Stimulated activated CD4-positive, alpha-beta T cell treated with anti-CD3 and anti-CD28 coated beads, Interleukin-4, amount 100 ng/mL, for 24 hours (primary cell): ENCODE measurements around the gene CFAP206.
"Not testable (repeated sequence)": the region's sequence is repeated elsewhere in the genome, so short reads cannot be mapped to it uniquely, and the experiment has no call there.

ENCODE experiments used
- DNase-seq: peaks from one replicate; pipeline ENCODE4 v3.0.0-alpha.2; 2020

Gene CFAP206

DNA sequence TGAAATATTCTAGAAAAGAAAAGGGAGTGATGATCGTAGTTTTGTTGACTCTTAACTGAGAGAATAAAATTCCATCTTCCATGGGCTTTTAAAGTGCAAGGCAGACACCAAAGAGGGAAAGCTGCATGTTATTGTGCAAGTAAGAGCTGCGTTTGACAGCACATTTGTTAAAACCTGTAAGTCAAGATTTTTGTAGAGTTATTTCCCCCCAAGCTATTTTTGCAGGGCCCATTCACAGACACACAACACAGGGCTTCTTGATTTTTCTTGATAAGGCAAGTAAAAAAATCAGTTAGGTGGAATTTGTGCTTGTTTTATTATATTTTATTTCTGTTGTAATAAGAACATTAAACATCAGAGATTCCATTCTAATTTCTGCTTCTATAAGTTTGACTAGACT lies 13.8 kb downstream of the CFAP206 start:
- no peak for DNase-seq

DNA sequence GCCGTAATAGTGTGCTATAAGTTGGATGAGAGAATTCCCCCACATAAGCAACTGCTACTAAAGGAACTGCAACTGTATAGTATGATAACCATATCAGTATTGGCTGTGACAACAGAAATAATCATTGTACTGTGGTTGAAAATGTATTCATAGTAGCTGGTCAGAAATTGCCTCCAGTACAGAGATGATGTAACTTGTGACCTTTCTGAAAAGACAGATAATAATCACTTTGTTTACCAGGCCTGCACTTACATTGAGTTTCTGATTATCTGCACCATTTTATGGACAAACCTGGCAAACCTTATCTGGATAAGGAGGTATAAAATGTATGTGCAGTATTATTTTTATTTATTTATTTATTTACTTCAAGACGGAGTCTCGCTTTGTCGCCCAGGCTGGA lies 19.0 kb downstream of the CFAP206 start:
- no peak for DNase-seq

- DNase-seq, result no peak
Measured at GRCh38 chr6:87430499-87430898, 22.7 kb downstream of the CFAP206 start.

GRCh38 chr6:87431263-87431662 lies 23.5 kb downstream of the CFAP206 start:
- DNase-seq, result no peak

DNA sequence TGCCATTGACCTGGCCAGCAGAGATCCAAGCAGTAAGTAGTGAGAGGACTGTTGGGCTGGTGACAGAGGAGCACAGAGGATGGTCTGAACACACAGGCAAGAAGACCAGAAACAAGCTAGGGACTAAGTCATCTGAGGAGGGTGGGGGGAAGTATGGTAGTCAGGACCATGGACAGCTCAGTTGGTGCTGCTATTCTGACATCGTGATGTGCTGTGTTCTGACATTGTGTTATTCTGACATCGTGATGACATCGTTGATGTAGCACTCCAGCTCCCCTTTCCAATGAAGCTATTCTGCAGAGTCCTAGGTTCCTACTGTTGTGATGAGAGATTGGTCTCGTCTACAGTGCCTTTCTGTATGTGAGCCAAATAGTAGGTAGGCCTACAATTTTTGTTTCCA lies 28.7 kb downstream of the CFAP206 start:
- DNase-seq, result peak; percentile 37

- no peak for DNase-seq
Measured at GRCh38 chr6:87441711-87442110, 33.9 kb downstream of the CFAP206 start.

DNA sequence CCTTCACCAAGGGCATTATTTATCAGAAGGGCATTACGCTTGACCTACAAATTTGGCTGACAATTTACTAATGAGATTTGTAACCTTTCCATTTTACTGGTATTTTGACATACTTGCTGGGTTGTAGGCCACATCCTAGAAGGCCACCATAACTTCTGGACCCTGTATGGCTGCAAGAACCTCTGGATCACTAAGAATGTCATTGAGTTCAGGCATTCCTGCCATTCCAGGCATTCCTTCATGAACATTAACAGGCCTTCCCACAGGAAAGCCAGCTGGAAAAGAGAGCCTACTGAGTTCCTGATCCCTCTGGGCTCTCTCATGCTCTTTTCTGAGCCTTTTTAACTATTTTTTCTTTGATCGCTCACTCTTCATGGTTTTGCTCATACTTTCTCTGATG lies 36.6 kb downstream of the CFAP206 start:
- no peak for DNase-seq

DNA sequence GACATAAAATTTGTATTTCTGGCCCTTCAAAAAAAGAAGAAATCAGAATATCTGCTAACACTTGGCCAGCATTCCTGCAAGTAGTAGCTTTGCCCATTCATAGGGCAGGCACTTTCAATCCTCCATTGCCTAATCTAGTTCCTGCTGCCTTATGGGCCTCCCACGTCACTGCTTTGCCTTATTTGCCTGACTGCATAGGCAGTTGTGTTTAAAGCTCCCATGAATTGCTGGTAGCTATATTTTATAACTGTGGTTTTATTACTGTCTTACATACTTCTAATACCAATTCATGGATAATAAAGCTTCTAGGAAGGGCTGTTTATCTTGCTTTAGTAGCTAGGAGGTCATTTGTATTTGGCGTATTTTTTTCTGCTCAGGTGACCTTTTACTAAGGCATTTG lies 57.3 kb downstream of the CFAP206 start:
- DNase-seq, result no peak

DNA sequence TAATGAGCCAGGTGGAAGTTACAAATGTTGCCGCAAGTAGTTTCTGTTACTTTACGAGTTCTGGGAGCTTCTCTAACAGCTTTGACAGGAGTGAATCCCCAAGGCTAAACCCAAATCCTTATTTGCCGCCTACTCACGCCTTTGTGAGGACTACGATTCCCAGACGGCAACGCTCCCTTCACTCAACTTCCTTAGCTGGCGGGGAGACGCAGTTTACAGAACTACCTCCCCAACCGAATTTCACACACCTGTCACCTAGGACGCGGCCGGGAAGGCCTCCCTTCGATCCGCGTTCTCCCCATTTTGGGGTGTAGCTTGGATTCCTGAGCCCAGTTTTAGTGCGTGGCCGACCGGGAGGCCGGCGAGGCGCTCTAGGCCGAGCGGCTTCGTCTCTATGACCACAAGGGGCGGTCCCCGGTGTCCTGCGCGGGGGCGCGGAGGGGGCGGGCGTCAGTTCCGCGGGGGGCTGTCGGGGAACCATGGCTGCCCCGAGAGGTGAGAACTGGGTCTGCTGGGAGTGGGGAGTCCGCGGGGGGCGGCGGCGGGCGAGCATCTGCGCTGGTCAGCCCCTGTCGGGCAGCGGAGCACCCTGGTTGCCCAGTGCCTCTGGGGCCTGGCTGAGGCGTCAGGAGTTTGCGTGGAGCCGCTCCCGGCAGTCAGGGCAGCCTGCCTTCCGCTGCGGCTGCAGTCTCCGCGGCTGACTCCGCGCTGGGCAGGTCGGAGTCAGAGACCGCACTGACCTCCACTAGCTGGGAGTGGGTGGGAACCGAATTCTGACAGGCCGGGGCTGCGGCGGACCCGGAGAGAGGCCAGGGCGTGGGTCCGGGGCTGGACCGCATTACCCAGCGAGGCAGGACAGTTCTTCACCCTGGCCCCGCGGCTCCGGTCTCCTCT lies 65.0 kb downstream of the CFAP206 start, which contains the start of gene SLC35A1:
SLC35A1 (plus strand) TSS at position 450 of the 894 bp plus-strand sequence; CDS start at position 480, 30 bp downstream.
- peak; percentile 86 for DNase-seq

DNA sequence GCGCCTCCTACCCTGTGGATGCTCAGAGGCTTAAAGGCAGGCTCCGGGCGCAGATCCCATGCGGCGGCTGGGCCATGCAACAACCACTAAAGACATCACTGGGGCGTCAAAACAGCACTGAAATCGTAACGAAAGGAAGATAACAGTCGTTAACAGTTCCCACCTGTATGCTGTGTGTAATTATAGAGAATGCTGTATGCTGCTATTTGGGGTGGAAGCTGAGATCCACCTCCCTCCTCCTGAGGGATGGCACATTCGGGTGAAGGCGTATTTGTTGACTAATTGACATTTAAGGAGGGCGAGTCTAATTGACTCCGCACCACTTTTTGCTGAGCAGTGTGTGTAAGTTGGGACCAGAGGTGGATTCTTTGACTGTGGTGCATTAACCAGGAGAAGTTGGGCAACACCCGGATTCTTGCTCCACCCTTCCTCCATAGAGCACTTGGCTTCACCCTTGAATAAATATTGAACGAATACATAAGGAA lies 65.7 kb downstream of the CFAP206 start:
- DNase-seq, result no peak

DNA sequence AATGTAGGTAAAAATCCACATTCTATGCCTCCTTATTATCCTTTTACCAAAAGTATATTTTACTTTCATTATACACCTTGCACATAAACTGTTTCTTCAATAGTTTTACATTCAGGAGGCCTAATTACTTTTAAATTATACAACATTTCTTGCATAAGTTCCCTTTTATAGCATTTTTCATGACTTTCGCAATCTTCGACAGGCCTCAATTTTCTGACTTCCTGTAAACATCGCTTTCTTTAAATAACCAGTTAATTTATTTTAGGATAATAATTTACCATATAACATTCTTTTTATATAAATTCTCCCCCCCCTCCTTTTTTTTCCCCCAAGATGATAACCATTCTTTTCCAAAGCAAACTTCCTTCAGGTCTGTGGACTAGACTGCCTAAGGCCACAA lies 74.2 kb downstream of the CFAP206 start:
- no peak for DNase-seq

DNA sequence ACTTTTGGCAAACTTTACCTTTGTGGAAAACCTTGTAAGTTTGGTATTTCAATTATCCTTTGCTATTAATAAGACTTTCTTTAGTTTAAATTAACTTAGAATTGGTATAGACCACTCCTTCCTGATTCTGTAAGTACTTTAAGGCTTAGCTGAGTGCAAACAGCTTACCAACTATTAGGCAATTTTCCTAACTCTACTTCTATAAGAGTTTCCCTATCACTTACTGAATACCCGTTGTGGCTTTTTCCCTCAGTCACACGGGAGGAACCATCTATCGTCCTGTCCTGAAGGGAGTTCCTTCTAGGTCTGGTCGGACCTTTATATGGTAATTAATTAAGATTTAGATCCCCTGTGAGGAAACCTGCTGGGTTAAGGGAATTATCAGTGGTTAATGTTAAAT lies 74.6 kb downstream of the CFAP206 start:
- no peak for DNase-seq

DNA sequence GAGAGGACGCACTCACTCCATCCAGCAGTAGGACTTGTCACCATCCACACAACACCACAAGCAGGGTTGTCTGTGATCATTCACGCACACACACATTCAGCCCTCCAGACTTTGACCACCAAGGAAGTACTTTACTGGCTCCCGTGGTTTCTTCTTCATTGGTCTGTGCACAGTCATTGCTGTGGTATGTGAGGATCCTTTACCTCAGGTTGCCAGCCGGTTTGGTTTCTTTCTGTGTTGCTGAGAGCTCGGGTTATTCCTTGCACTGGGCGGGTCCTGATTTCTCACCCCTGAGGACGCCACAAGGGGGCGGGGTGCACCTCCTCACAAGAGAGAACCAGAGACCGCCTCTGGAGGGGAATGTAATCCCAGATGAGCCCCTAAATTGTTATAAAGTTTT lies 76.2 kb downstream of the CFAP206 start:
- DNase-seq, result no peak

GRCh38 chr6:87484491-87484890 lies 76.7 kb downstream of the CFAP206 start:
- no peak for DNase-seq

- no peak for DNase-seq
Measured at GRCh38 chr6:87487555-87487954, 79.8 kb downstream of the CFAP206 start.

- DNase-seq, result not testable (repeated sequence)
Measured at GRCh38 chr6:87489326-87489725, 81.6 kb downstream of the CFAP206 start.

GRCh38 chr6:87494761-87495422 lies 87.1 kb downstream of the CFAP206 start:
- DNase-seq, result no peak

DNA sequence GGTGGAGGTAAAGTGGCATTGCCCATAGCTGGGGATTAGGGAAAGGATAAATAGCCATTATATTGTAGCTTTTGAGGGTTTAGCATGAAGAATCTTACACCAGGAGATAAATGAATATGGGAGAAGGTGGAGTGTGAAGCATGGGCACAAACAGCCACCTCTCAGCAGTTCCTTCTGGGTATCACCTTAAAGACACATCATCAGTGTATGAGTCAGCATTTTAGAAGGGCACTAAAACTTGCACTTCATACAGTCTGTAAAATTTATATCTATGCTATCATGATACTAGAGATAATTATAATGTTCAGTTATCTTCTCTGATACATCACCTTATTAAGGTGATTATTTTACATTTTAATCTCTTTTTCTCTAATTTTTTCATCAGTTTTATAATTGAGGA lies 90.3 kb downstream of the CFAP206 start:
- DNase-seq, result no peak

GRCh38 chr6:87501809-87502572 lies 94.2 kb downstream of the CFAP206 start:
- DNase-seq, result no peak

DNA sequence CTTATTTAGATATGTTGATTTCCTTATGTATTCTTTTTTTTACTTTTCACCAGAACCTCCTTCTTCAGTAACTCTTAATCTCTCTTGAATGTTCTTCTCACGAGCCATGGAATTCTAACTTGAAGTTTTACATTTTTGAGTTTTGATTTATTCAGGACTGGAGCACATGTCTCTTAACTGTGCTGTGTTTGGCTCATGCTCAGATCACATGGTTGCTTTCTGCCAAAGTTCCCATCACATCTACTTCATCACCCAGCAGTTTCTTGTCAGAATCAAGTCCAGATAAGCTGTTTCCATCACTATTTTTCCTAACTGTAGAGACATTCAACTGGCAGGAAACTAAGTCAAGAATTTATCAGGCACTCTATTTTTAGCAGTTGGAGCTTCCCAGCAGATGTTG lies 96.7 kb downstream of the CFAP206 start:
- DNase-seq, result no peak
